Mammary epithelial cell (primary cell): Measurements from ENCODE around the gene CENPB.

Experiments used
- CTCF ChIP-seq, 2 donors: IDR thresholded peaks in 1 of 2; conservative IDR thresholded peaks in 1 of 2; 2 replicates each; pipeline ENCODE4 v1.5.1; 2011 to 2012; ENCODE audit warnings: inconsistent platforms in 2 of 2, low read length in 2 of 2, mild to moderate bottlenecking in 2 of 2, control low read depth in 1 of 2, low read depth in 1 of 2; ENCODE audit not compliant: insufficient read depth in 1 of 2; ENCODE audit errors: extremely low read depth in 1 of 2
- EZH2 ChIP-seq: IDR thresholded peaks from 2 replicates; pipeline ENCODE4 v1.6.1; 2012; ENCODE audit warnings: low read length, inconsistent platforms, borderline replicate concordance

- TF ChIP-seq CTCF (conservative IDR thresholded peaks at IDR 0.05 in 1 of 2, IDR thresholded peaks at IDR 0.05 in 1 of 2; ENCODE audit: extremely low read depth in 1 of 2, insufficient read depth in 1 of 2, low read depth in 1 of 2, low read length in 2 of 2): no peak
- no peak for TF ChIP-seq EZH2
Observed at GRCh38 chr20:3745686-3746173, 40.8 kb downstream of the CENPB start.
